H54 (cell line): Measurements from ENCODE around the gene LNX1.

Experiments
- DNase-seq: peaks from one replicate; pipeline ENCODE4 v3.0.0; 2011; ENCODE audit warnings: low spot score, mixed read lengths; ENCODE audit not compliant: insufficient read length
- FAIRE-seq: peaks from 3 replicates; lab custom pipeline; 2011; peaks lifted over from hg19 to GRCh38; lab: Jason Lieb, UNC
- POLR2A ChIP-seq: IDR thresholded peaks from 2 replicates; pipeline ENCODE4 v1.6.1; 2011; ENCODE audit warnings: low read depth, mild to moderate bottlenecking, low read length

Gene LNX1

DNA sequence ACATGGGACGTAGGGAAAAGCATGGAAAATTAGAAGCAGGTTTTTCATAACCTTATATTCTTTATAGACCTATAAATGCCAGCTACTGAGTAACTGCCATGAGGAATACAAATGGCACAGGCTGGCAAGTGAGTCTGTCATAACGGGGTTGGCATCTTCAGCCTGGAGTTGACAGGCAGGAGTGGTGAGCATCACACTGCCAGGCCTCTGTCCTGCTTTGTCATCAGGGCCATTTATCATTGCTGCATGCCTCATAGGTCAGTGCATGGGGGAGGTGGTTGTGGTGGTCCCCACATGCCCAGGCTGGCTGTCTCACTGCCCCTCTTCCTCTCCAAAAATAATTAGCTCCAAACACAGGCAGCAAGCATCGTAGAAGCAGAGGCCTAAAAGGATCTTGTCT, 72.5 kb downstream of the LNX1 start:
- no peak for DNase-seq
- FAIRE-seq = no peak
- no peak for TF ChIP-seq POLR2A

DNA sequence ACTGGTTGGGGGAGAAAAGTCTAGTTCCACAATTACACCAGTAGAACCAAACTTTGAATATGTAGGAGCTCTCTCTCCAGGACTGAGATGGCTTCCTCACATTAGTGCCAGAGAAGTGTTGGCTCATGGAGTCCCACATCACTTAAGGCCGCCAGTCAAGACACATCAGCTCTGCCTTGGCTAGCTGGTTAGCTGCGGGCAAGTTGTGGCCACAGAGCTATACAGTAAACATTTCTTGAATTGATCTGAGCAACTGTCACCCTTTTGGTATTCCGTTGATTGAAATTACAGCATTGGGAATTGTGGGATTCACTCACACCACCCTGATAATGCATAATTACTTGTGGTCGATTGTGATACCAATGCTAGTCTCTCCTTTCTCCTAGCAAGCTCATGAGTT, 76.2 kb downstream of the LNX1 start:
- DNase-seq (no peak), FAIRE-seq (no peak)
- TF ChIP-seq POLR2A = no peak

GRCh38 chr4:53514509-53514908, 76.8 kb downstream of the LNX1 start:
- no peak for FAIRE-seq
- no peak for DNase-seq
- no peak for TF ChIP-seq POLR2A

- no peak for TF ChIP-seq POLR2A
- DNase-seq (no peak), FAIRE-seq (no peak)
Measured at GRCh38 chr4:53512608-53513007, 78.7 kb downstream of the LNX1 start.

GRCh38 chr4:53511014-53511413, 80.3 kb downstream of the LNX1 start:
- no peak for FAIRE-seq
- no peak for TF ChIP-seq POLR2A
- DNase-seq = no peak

DNA sequence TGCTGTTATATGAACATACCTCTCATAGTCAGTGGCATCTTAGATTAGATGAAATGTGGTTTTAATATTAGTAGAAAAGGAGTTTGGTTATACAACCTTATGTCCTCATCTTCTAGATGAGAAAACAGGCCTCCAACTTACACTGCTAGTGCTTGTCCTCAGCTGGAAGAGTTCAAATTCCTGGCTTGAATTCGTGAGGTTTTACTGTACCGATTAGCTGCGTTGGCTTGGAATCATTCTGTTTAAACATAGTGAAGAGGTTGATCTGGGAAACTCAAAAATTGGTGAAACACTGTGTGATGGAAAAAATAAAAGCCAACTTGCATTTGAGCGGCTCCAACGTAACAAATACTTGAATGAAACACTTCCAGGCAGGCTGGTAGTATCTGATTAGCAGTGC, 81.0 kb downstream of the LNX1 start:
- TF ChIP-seq POLR2A = no peak
- FAIRE-seq (no peak), DNase-seq (no peak)

GRCh38 chr4:53508446-53508845, 82.8 kb downstream of the LNX1 start:
- peak; percentile 4 for DNase-seq
- no peak for FAIRE-seq
- TF ChIP-seq POLR2A = no peak

- peak; percentile 73 for FAIRE-seq
- no peak for TF ChIP-seq POLR2A
- DNase-seq = peak; percentile 49
Measured at GRCh38 chr4:53507671-53508286, 83.5 kb downstream of the LNX1 start.

DNA sequence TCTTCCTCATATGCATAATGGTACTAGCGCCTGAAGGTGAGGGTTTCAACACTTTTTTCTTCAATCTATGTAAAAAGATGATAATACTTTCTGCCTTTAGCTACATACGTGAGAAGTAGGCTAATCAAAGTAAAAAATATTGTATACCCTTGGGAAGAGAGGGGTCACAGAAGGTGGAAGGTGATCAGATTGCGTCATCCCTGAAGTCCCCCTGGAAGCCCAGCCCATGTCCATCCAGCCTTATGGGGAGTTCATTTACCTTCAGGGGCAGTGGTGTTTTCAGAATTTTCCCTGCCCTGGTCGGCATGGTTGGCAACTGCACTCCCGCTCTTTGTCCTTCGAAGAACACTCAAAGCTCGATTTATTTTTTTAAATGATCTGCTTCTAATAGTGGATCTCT, 84.2 kb downstream of the LNX1 start:
- no peak for TF ChIP-seq POLR2A
- FAIRE-seq (no peak), DNase-seq (no peak)

- FAIRE-seq (no peak), DNase-seq (no peak)
Measured at GRCh38 chr4:53505947-53506346, 85.3 kb downstream of the LNX1 start.

DNA sequence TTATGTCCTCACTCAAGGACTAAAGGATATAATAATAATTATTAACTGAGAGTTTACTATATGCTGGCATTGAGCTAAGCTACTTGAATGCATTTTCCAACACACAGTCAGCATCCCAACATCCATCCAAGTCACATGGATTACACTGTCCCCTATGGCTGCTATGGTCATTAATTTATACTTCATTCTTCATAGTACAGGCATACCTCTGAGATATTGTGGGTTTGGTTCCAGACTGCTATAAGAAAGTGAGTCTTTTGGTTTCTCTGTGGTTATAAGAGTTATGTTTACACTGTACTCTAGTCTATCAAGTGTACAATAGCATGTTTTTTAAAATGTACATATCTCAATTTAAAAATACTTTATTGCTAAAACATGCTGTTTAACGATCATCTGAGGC, 89.2 kb downstream of the LNX1 start:
- DNase-seq (no peak), FAIRE-seq (no peak)
- no peak for TF ChIP-seq POLR2A

More at GRCh38 chr4:53505947-53506346, 85.3 kb downstream of the LNX1 start:
- TF ChIP-seq POLR2A = no peak

GRCh38 chr4:53501561-53501960, 89.7 kb downstream of the LNX1 start:
- DNase-seq (no peak), FAIRE-seq (no peak)
- TF ChIP-seq POLR2A = no peak

GRCh38 chr4:53500546-53500945, 90.7 kb downstream of the LNX1 start:
- DNase-seq = no peak
- no peak for TF ChIP-seq POLR2A
- no peak for FAIRE-seq

- no peak for TF ChIP-seq POLR2A
- DNase-seq = no peak
- no peak for FAIRE-seq
Measured at GRCh38 chr4:53499791-53500190, 91.5 kb downstream of the LNX1 start.

- no peak for TF ChIP-seq POLR2A
- no peak for FAIRE-seq
- DNase-seq = no peak
Measured at GRCh38 chr4:53498706-53499105, 92.6 kb downstream of the LNX1 start.
